GM18505 (cell line): Measurements from ENCODE around the gene JAM2.
"Not testable (repeated sequence)": the region's sequence is repeated elsewhere in the genome, so short reads cannot be mapped to it uniquely, and the experiment has no call there.

Source experiments
- ATAC-seq: cut with Tn5 transposase; IDR thresholded peaks from one replicate; pipeline ENCODE4 v1.9.1; 2021; ENCODE audit not compliant: unreplicated experiment
- POLR2A ChIP-seq: IDR thresholded peaks from 4 replicates; pipeline ENCODE4 v1.6.1; 2011; ENCODE audit warnings: borderline replicate concordance; ENCODE audit not compliant: insufficient read depth, insufficient read length; ENCODE audit errors: extremely low read depth

JAM2 gene, protein sequence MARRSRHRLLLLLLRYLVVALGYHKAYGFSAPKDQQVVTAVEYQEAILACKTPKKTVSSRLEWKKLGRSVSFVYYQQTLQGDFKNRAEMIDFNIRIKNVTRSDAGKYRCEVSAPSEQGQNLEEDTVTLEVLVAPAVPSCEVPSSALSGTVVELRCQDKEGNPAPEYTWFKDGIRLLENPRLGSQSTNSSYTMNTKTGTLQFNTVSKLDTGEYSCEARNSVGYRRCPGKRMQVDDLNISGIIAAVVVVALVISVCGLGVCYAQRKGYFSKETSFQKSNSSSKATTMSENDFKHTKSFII

DNA sequence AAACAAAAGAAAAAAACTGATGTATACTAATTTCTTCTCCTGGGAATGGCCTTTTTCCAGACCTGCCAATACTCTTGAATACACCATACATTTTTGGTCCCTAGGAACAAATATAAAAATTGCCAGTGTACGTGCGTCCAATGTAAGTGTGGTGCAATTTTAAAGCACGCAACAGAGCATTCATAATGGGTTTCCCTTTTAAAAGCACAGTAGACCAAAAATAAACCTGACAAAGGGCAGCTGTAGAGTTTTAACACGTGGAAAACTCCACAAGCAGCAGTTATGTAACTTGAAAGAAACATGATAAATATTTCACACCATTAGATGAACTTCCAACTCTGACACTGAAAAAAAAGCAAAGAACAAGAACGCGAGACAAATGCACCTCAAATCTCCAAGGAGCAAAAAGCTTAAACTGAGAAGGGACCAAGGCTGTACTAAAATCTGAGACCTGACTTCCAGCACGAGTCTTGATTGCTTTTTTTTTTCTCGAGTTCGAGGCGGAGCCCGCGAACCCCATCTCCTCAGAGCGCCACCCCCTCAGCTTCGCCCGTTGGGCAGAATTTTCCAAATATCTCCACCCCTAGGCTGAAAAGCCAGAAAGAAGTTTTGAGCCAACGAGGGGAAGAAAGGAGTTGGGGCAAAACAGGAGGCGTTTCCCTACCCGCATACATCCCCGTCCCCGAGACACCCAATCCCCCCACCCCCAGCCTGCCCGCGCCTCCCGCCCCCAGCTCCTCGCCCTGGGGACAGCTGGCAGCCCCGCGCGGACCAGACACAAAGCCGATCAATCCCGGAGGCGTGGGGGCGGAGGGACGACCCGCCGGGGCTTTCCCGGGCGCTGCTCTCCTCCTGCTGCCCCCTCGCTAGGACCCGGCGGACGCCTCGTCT lies at the start of gene JAM2:
Gene JAM2, plus strand, starts transcription at position 599 of the 891 bp plus-strand sequence. CDS start 564 bp downstream, outside the sequence.
- ATAC-seq = peak; percentile 47
- TF ChIP-seq POLR2A = no peak

DNA sequence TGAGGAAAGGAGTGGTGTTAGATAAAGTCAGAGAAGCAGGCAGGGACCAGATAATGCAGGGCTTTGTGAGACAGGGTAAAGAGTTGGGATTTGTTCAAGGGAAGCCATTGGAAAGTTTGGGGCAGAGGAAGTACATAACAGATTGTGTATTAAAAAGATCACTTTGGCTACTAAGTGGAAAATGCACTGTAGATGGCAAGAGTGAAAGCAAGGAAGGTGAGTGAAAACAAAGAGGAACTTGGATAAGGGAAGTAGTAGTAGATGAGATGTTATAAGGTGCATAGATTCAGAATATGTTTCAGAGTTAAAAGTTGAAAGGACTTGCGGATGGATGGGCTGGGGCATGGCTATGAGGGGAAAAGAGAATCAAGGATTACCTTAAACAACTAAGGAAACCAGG lies 49.2 kb upstream of the JAM2 start:
- TF ChIP-seq POLR2A = no peak
- no peak for ATAC-seq

DNA sequence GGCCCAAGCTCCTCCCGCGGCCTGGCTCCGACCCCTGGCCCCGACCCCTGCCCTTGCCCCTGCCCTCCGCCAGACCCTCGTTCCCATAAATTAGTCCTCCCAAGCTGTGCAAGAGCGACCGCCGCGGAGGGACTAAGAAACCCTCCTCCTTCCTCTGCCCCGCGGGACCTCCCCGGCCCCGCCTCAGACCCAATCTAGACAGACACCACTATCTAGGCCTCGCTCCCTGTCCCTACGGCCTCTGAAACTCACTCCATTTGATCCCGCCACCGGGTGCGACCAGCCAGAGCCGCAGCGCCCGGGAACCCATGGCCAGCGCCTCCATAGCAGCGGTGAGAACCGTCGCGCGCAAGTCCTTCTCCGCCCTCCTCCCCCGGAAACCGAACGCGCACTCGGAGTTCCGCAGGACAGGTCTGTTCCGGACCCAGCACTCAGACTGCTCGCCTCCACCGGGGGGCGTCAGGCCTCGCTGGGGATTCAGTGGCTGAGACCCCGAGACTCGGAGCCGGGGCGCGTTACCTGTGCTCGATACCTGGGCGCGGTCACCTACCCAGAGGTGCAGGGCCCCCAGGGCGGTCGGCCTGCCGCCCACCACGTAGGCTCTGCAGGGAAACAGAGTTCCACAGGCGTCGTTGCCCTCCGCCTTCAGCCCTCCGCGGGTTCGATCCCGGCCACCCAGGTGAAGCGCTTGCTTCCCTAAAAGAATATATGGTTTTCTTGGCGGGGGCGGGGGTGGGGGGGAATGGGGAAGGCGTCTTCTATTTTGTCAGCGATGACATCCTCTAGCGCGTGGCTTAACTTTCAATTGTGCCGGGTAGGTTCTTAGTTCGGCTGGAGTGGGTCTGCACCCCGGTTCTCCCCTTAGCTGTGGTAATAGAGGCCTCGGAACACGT lies 31.7 kb upstream of the JAM2 start, which contains the start of gene MRPL39:
Gene MRPL39, minus strand, starts transcription at position 331 of the 893 bp plus-strand sequence. Its CDS starts 6 bp downstream, at position 325.
- peak; percentile 96 for ATAC-seq
- TF ChIP-seq POLR2A = peak; percentile 90

DNA sequence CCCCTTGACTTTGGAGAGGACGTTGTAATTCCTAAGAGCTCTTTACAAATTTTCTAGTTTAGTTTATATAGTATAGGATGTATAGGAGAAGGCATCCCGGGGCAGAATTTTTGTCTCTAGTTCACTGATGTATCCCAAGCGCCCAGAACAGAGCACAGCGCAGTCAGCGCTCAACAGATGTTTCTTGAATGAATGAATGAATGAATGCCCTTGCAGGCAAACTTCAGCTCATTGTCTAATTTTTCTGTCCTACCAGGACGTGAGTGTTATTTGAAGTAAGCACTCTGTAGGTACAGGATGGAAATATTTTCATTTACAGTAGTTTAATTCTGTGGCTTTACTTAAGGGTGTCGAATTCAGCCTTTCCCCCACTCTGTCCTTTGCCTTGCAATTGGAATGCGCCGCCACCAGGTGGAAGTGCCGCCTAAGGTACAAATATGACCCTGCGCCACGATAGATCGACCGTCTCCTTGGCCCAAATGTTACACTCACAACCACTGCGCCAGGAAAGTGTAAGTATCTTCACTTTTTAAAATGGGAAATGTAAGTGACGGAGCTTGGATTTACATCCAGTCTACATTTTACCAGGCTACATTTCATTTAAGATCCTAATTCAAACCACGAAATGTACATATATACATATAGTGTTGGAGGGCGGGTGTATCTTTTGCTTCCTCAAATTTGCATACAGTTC lies 30.9 kb upstream of the JAM2 start:
- ATAC-seq = peak; percentile 68

DNA sequence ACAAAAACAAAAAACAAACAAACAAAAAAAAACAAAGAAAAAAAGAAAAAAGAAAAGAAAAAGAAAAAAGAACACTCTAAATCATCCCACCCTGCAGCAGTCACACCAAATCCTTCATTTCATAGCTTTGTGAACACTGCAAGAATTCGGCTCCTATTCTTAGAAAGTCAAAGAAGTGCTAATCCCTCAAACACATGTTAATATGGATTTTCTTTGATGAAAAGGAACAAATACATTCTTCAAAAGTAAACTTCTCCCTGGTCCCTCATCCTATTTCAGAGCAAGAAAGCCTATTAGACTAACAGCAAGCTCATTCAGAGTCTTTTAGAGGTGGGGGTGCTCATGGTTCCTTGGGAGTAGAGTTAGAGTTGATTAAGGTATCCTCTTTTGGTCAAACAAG lies 24.6 kb upstream of the JAM2 start:
- no peak for ATAC-seq
- TF ChIP-seq POLR2A = no peak

More for the DNA sequence above, 30.9 kb upstream of the JAM2 start:
- no peak for TF ChIP-seq POLR2A

DNA sequence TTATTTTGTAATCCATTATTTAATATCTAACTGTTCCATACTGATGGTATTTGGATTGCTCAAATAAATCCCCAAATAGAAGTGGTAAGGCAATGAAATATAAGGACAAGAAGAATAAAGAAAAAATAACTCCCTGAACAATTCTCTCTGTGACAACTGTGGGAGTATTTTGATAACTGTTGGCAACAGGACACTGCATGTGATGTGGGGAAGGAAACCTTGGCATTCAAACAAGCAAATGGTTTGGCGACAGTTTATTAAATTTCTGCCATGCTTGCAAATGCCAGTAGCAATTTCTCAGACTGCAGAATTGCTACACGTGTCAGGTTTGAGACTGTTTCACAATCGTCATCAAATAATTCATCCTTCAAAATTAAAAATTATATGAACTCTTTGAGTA lies 23.2 kb upstream of the JAM2 start:
- no peak for ATAC-seq
- TF ChIP-seq POLR2A = no peak

DNA sequence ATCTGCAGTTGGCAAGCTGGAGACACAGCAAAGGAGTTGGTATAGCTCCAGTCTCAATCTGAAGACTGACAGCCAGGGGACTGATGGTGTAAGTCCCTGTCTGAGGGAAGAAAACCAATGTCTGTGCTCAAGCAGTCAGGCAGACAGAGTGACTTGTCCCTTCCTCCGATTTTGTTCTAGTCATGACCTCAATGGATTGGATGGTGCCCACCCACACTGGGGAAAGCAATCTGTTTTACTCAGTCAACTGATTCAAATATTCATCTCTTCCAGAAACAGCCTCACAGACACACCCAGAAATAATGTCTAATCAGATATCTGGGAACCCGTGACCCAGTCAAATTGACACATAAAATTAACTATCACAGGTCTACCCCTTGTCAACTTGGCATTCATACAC lies 19.9 kb upstream of the JAM2 start:
- no peak for TF ChIP-seq POLR2A
- ATAC-seq = no peak

DNA sequence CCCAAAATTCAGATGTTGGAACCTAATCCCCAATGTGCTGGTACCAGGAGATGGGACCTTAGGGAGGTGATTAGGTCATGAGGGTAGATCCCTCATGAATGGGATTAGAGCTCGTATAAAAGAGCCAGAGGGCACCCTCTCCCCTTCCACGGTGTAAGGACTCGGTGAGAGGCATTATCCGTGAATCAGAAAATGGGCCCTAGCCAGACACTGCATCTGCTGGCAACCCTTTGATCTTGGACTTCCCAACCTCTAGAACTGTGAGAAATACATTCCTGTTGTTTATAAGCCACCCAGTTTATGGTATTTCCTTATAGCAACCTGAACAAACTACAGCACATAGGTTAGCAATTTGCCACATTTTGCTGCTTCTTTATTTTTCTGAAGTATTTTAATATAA lies 14.5 kb upstream of the JAM2 start:
- no peak for TF ChIP-seq POLR2A
- no peak for ATAC-seq

DNA sequence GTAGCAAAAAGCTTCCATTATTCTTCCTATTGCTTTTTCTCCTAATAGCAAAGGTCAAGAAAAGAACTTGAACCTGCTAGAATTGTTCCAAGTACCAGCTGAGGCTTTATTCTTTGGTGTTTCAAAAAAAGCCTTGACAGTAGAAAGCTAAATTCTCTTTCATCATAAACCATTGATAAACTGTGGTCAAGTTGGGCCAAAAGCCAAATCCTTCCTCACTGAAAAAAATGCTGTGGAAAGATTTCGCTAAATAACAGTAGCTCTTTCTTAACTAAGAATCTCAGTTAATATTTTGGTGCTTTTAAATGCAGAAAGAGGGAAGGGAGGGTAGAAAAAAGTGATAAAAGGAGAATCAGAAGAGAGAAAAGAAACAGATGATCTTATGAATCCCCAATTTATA lies 14.0 kb upstream of the JAM2 start:
- no peak for ATAC-seq
- TF ChIP-seq POLR2A = no peak

DNA sequence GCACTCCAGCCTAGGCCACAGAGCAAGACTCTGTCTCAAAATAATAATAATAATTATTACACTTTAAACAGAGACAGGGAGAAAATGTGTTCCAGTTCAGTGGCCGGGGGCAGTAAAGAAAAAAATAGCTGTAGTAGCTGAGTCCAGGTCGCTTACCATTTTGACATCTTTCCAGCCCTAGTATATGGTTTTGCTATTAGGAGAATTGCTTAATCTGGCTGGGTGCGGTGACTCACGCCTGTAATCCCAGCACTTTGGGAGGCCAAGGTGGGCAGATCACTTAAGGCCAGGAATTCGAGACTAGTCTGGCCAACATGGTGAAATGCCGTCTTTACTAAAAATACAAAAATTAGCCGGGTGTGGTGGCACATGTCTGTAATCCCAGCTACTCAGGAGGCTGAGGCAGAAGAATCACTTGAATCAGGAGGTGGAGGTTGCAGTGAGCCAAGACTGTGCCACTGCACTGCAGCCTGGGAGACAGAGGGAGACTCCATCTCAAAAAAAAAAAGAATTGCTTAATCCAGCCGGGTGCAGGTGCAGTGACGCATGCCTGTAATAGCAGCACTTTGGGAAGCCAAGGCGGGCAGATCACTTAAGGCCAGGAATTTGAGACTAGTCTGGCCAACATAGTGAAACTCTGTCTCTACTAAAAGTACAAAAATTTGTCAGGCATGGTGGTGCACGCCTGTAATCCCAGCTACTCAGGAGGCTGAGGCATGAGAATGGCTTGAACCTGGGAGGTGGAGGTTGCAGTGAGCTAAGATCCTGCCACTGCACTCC lies 13.1 kb upstream of the JAM2 start:
- not testable (repeated sequence) for ATAC-seq

DNA sequence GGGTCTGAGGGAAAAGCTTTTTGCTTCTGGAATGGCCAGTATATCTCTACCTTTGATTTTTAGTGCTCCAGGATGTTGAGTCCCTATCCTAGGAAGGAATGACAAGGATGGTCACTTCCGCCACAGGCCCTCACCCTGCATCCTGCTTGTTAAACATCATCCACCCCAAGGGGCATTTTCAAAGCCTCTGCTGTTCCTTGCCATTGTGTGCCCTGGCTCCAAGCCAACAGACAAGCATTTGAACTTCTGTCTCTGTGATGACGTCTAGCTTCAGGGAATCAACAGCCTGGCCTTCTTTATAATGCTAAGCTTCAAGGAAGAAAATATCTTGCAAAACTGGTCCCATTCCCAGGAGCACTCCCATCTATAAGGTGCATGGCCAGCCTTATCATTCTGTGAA lies 12.3 kb upstream of the JAM2 start:
- no peak for ATAC-seq
- no peak for TF ChIP-seq POLR2A

DNA sequence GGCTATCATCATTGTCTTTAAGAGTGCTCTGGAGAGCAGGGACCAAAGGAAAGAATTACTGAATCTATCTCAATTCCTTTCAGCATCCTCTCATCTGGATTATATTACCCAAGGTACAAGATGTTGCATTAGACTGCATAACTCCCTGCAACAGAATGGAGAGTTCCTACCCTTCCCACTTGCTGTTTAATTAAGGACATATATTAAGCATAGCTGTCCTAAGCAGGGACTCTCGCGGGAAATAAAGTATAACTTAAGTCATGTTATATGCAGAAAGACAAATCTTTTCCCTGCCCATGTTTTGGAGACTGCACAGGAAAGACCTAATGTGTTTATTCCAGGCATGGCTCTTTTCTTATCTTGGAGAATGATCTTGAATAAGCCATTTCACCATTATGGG lies 6.8 kb upstream of the JAM2 start:
- no peak for ATAC-seq
- TF ChIP-seq POLR2A = no peak
